LNCaP clone FGC (cell line): Measurements from ENCODE around the gene NEK6.

ENCODE experiments used
- DNase-seq: peaks from one replicate; pipeline ENCODE4 v3.0.0-alpha.2; 2011; ENCODE audit warnings: low read depth
- H3K4me3 ChIP-seq: 2 replicates; pipeline ENCODE4 v1.5.1; 2011; ENCODE audit warnings: mild to moderate bottlenecking, low read depth, low read length, control low read depth
- TF ChIP-seq, protein P1 (sequence below): IDR thresholded peaks from 2 replicates; pipeline ENCODE4 v1.5.1; 2012; ENCODE audit warnings: mild to moderate bottlenecking; ENCODE audit not compliant: control insufficient read depth, insufficient read depth; ENCODE audit errors: extremely low read depth

NEK6 gene

GRCh38 chr9:124375726-124376125, 118.0 kb downstream of the NEK6 start:
- no peak overlapping the region for H3K4me3 ChIP-seq
- TF ChIP-seq, protein P1, sequence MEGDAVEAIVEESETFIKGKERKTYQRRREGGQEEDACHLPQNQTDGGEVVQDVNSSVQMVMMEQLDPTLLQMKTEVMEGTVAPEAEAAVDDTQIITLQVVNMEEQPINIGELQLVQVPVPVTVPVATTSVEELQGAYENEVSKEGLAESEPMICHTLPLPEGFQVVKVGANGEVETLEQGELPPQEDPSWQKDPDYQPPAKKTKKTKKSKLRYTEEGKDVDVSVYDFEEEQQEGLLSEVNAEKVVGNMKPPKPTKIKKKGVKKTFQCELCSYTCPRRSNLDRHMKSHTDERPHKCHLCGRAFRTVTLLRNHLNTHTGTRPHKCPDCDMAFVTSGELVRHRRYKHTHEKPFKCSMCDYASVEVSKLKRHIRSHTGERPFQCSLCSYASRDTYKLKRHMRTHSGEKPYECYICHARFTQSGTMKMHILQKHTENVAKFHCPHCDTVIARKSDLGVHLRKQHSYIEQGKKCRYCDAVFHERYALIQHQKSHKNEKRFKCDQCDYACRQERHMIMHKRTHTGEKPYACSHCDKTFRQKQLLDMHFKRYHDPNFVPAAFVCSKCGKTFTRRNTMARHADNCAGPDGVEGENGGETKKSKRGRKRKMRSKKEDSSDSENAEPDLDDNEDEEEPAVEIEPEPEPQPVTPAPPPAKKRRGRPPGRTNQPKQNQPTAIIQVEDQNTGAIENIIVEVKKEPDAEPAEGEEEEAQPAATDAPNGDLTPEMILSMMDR = no peak
- no peak for DNase-seq

- H3K4me3 ChIP-seq = no peak overlapping the region
- TF ChIP-seq, protein P1 = no peak
- peak; percentile 38 for DNase-seq
Measured at GRCh38 chr9:124376329-124376728, 118.6 kb downstream of the NEK6 start.

- DNase-seq = no peak
- H3K4me3 ChIP-seq = no peak overlapping the region
- TF ChIP-seq, protein P1 = no peak
Measured at GRCh38 chr9:124377551-124378406, 120.0 kb downstream of the NEK6 start.

DNA sequence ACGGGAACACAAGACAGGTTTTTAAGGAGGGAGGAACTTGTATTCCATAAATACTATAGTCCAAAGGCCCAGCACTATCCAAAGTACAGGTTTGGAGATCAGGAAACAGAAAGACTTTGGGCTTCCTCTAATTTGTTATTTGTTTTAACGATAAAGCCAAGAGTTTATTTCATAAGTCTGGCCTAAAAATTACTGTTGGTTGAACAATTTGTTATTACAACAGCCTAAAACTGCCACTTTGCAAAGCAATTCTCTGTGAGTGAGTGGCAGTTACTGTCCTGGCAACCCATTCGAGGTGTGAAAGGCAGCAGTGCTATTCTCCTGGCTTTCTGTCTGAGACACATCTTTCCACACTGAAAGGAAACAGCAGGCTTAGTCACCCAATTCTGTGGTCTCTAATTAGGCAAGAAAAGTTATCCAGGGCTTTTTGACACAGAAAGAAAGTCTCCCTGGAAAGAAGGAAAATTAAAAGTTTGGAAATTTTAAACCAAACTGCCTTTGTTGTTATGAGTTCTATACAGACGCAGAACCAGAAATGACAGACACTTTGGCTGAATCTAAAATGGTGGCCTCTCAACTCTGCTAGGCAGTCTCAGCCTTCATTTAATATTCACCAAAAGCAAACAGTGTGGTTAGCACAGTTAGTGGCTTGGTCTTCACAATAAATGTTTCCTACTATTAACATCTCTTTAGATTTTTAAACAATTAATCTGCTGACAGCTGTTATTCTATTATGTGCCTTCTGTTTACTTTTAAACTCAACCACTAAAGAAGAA, 123.6 kb downstream of the NEK6 start:
- DNase-seq = no peak
- TF ChIP-seq, protein P1 = no peak

DNA sequence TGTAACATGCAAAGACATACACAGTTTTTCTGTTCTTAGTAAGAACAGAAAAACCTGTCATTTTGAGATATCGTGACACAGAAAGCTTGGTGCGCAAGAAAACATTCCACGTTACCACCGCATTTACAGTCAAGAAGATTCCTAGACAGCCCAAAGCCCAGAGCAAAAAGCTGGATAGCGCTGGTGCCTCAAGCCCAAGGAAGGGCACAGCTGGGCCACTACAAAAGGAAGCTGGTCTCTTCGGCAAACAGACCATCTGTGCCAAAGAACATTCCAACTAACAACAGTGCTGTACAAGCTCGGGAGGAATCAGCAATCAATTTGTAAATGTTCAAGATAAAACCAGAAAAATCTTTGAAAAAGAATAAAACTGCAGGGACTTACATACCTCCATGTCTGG, 126.5 kb downstream of the NEK6 start:
- TF ChIP-seq, protein P1 = no peak
- peak; percentile 34 for DNase-seq
- H3K4me3 ChIP-seq = no peak overlapping the region

More for the DNA sequence above, 123.6 kb downstream of the NEK6 start:
- H3K4me3 ChIP-seq = no peak overlapping the region

DNA sequence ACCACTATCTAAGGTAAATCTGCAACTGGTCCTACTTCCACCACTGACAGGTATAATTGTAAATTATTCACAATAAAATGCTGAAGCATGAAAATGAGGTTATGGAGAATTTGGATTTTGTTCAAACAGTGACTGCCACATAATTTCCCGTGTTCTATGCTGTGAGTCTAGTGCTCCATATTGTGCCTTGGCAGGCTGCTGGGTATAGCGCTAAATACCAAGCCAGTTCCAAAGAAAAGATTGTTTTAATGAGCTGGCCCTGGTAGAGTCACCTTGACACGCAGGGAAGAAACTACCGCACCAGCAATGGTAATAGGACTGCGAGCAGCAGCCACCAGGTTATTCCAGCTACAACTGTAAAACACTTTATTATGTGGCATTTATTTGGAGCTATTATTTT, 127.1 kb downstream of the NEK6 start:
- peak; percentile 32 for DNase-seq
- TF ChIP-seq, protein P1 = no peak
- no peak overlapping the region; the same call in 1 of the 2 replicates for H3K4me3 ChIP-seq
